ENCODE measurements around the gene RHOF.
A peak's percentile ranks its signal among the peaks of the same experiment; 100 is the strongest.

Gene RHOF

GRCh38 chr12:121793440-121793837 lies at the start of gene RHOF:
Gene RHOF, minus strand, starts transcription at chr12:121793688. Its CDS starts 55 bp downstream, at chr12:121793633.
- DNase-seq: peak; percentile 77

GRCh38 chr12:121839993-121840761 lies 46.7 kb upstream of the RHOF start:
- DNase-seq: no peak

GRCh38 chr12:121839106-121839992 lies 45.9 kb upstream of the RHOF start:
- DNase-seq: peak; percentile 99

- no peak for DNase-seq
These were observed 44.6 kb upstream of the RHOF start for GRCh38 chr12:121838126-121838525.

GRCh38 chr12:121837680-121838079 lies 44.2 kb upstream of the RHOF start:
- DNase-seq: no peak

GRCh38 chr12:121831571-121832245 lies 38.2 kb upstream of the RHOF start:
- DNase-seq: no peak

- no peak for DNase-seq
These were observed 37.2 kb upstream of the RHOF start for GRCh38 chr12:121830588-121831265.

GRCh38 chr12:121830134-121830533 lies 36.6 kb upstream of the RHOF start:
- no peak for DNase-seq

- DNase-seq: no peak
These were observed 35.9 kb upstream of the RHOF start for GRCh38 chr12:121829250-121829918.

GRCh38 chr12:121828826-121829225 lies 35.3 kb upstream of the RHOF start:
- DNase-seq: no peak

GRCh38 chr12:121828306-121828705 lies 34.8 kb upstream of the RHOF start:
- no peak for DNase-seq

- DNase-seq: no peak
These were observed 34.0 kb upstream of the RHOF start for GRCh38 chr12:121827351-121828099.

- DNase-seq: no peak
These were observed 33.0 kb upstream of the RHOF start for GRCh38 chr12:121826318-121827150.

GRCh38 chr12:121825041-121825523 lies 31.6 kb upstream of the RHOF start:
- DNase-seq: no peak

GRCh38 chr12:121823727-121824115 lies 30.2 kb upstream of the RHOF start:
- DNase-seq: no peak

- no peak for DNase-seq
These were observed 29.7 kb upstream of the RHOF start for GRCh38 chr12:121823101-121823726.

GRCh38 chr12:121822393-121823100 lies 29.1 kb upstream of the RHOF start:
- no peak for DNase-seq

- no peak for DNase-seq
These were observed 26.6 kb upstream of the RHOF start for GRCh38 chr12:121820056-121820455.
